LNCaP clone FGC (cell line): ENCODE measurements around the gene CEACAM7.

Source experiments
- DNase-seq: peaks from one replicate; pipeline ENCODE4 v3.0.0-alpha.2; 2011; ENCODE audit warnings: low read depth
- H3K4me3 ChIP-seq: 2 replicates; pipeline ENCODE4 v1.5.1; 2011; ENCODE audit warnings: mild to moderate bottlenecking, low read depth, low read length, control low read depth
- CTCF ChIP-seq: IDR thresholded peaks from 2 replicates; pipeline ENCODE4 v1.5.1; 2012; ENCODE audit warnings: mild to moderate bottlenecking; ENCODE audit not compliant: control insufficient read depth, insufficient read depth; ENCODE audit errors: extremely low read depth

Gene CEACAM7

GRCh38 chr19:41699968-41700323 is 11.9 kb upstream of the CEACAM7 start:
- DNase-seq, result no peak
- TF ChIP-seq CTCF, result no peak
- H3K4me3 ChIP-seq, result no peak overlapping the region

- TF ChIP-seq CTCF, result no peak
- H3K4me3 ChIP-seq, result no peak overlapping the region
- DNase-seq, result no peak
These were observed 11.3 kb upstream of the CEACAM7 start for GRCh38 chr19:41699231-41699967.

GRCh38 chr19:41698746-41699230 is 10.7 kb upstream of the CEACAM7 start:
- peak; percentile 53 for DNase-seq
- H3K4me3 ChIP-seq, result no peak overlapping the region
- TF ChIP-seq CTCF, result no peak

GRCh38 chr19:41697198-41697855 is 9.3 kb upstream of the CEACAM7 start:
- TF ChIP-seq CTCF, result no peak
- no peak overlapping the region for H3K4me3 ChIP-seq
- no peak for DNase-seq

GRCh38 chr19:41696402-41697197 is 8.5 kb upstream of the CEACAM7 start:
- no peak for TF ChIP-seq CTCF
- no peak for DNase-seq
- H3K4me3 ChIP-seq, result no peak overlapping the region

- no peak for DNase-seq
- H3K4me3 ChIP-seq, result no peak overlapping the region
- TF ChIP-seq CTCF, result no peak
These were observed 7.7 kb upstream of the CEACAM7 start for GRCh38 chr19:41695745-41696144.
